IMR-90 (cell line): Measurements from ENCODE around the gene CADM1. TPM values are rescaled to one million over a fixed set of nuclear protein-coding genes. Genes with fewer than 3 reads are reported as not detected.
A peak's percentile ranks its signal among the peaks of the same experiment; 100 is the strongest.

Experiments used
- ATAC-seq: fragments of 200-7000 bp; cut with Tn5 transposase; 2 replicates; pipeline ENCODE4 v1.9.1; 2020; ENCODE audit warnings: low read depth, mild to moderate bottlenecking, moderate library complexity
- BruUV-seq: library from RNA; stranded (reverse); fragments of 400-500 nt; replicated peaks from 2 replicates; lab custom pipeline; 2021; lab: Mats Ljungman, UMichigan
- CTCF ChIA-PET: fragments of 300-600 bp; formaldehyde crosslinking; extraction: SDS; loops from one replicate; lab custom pipeline; 2021; ENCODE audit warnings: antibody characterized with exemption; lab: Yijun Ruan, JAX
- POLR2A ChIA-PET: fragments of 300-600 bp; sonication (Branson Sonifier 250); formaldehyde crosslinking; loops from one replicate; lab custom pipeline; 2022; ENCODE audit warnings: antibody characterized with exemption; ENCODE audit not compliant: unreplicated experiment; lab: Charles Lee
- DNase-seq: peaks from one replicate; pipeline ENCODE4 v3.0.0; 2013
- H2AFZ ChIP-seq: replicated peaks from 2 replicates; pipeline ENCODE3; 2013; ENCODE audit warnings: low read length, mild to moderate bottlenecking; ENCODE audit not compliant: poor library complexity
- H2AK5ac ChIP-seq: 2 replicates; pipeline ENCODE4 v1.6.1; 2013; ENCODE audit warnings: low read depth, low read length, inconsistent platforms
- H2AK9ac ChIP-seq: replicated peaks from 2 replicates; pipeline ENCODE3; 2013; ENCODE audit warnings: mild to moderate bottlenecking, low read depth, low read length, moderate library complexity; ENCODE audit not compliant: poor library complexity
- H2BK120ac ChIP-seq: 2 replicates; pipeline ENCODE4 v1.6.1; 2013; ENCODE audit warnings: low read depth, low read length, inconsistent platforms
- H2BK15ac ChIP-seq: 3 replicates; pipeline ENCODE4 v1.6.1; 2013; ENCODE audit warnings: low read depth, low read length, inconsistent platforms
- H2BK20ac ChIP-seq: 2 replicates; pipeline ENCODE4 v1.6.1; 2013; ENCODE audit warnings: low read depth, mild to moderate bottlenecking, inconsistent platforms, low read length, moderate library complexity
- H2BK5ac ChIP-seq: 2 replicates; pipeline ENCODE4 v1.6.1; 2013; ENCODE audit warnings: mild to moderate bottlenecking, low read depth, low read length, inconsistent platforms; ENCODE audit not compliant: poor library complexity, severe bottlenecking
- H3K14ac ChIP-seq: replicated peaks from 2 replicates; pipeline ENCODE4 v1.6.1; 2013; ENCODE audit warnings: low read depth, low read length, inconsistent platforms
- H3K18ac ChIP-seq: 2 replicates; pipeline ENCODE4 v1.6.1; 2013; ENCODE audit warnings: low read depth, low read length, control low read depth
- H3K23ac ChIP-seq: 2 replicates; pipeline ENCODE4 v1.6.1; 2013; ENCODE audit warnings: low read depth, low read length, inconsistent platforms
- H3K27ac ChIP-seq: 2 replicates; pipeline ENCODE4 v1.5.1; 2013; ENCODE audit warnings: mild to moderate bottlenecking, control low read depth, low read length; ENCODE audit not compliant: insufficient read depth
- H3K27me3 ChIP-seq: 2 replicates; pipeline ENCODE4 v1.6.1; 2013; ENCODE audit warnings: low read length; ENCODE audit not compliant: control insufficient read depth, insufficient read depth
- H3K36me3 ChIP-seq: 2 replicates; pipeline ENCODE4 v1.6.1; 2013; ENCODE audit warnings: low read length, mixed read lengths; ENCODE audit not compliant: control insufficient read depth, insufficient read depth
- H3K4ac ChIP-seq: 2 replicates; pipeline ENCODE4 v1.6.1; 2013; ENCODE audit warnings: low read depth, low read length, inconsistent platforms
- H3K4me1 ChIP-seq: 2 replicates; pipeline ENCODE4 v1.6.1; 2013; ENCODE audit warnings: low read length, mixed read lengths; ENCODE audit not compliant: control insufficient read depth, insufficient read depth
- H3K4me2 ChIP-seq: 2 replicates; pipeline ENCODE4 v1.6.1; 2013; ENCODE audit warnings: low read depth, mild to moderate bottlenecking, control low read depth, low read length, moderate library complexity
- H3K4me3 ChIP-seq: 2 replicates; pipeline ENCODE4 v1.5.1; 2013; ENCODE audit warnings: low read depth, mild to moderate bottlenecking, control low read depth, low read length, moderate library complexity; ENCODE audit not compliant: insufficient read depth
- H3K56ac ChIP-seq: 2 replicates; pipeline ENCODE4 v1.6.1; 2013; ENCODE audit warnings: low read length, inconsistent platforms; ENCODE audit not compliant: insufficient read depth; ENCODE audit errors: extremely low read depth
- H3K79me1 ChIP-seq, 2 experiments: 2 replicates each; pipeline ENCODE4 v1.6.1; 2013; ENCODE audit warnings: low read length in 2 of 2, inconsistent platforms in 1 of 2, low read depth in 1 of 2
- H3K9ac ChIP-seq: 2 replicates; pipeline ENCODE4 v1.6.1; 2013; ENCODE audit warnings: low read depth, low read length, control low read depth
- H3K9me1 ChIP-seq: 2 replicates; pipeline ENCODE4 v1.6.1; 2013; ENCODE audit warnings: low read length, inconsistent platforms; ENCODE audit not compliant: insufficient read depth
- H3K9me3 ChIP-seq: 2 replicates; pipeline ENCODE4 v1.6.1; 2013; ENCODE audit warnings: low read length; ENCODE audit not compliant: control insufficient read depth, insufficient read depth
- H4K20me1 ChIP-seq: 2 replicates; pipeline ENCODE4 v1.6.1; 2013; ENCODE audit warnings: low read length, inconsistent platforms; ENCODE audit not compliant: insufficient read depth
- H4K5ac ChIP-seq: 2 replicates; pipeline ENCODE4 v1.6.1; 2013; ENCODE audit warnings: mild to moderate bottlenecking, low read depth, low read length, control low read depth
- H4K8ac ChIP-seq, 2 experiments: 2 replicates each; pipeline ENCODE4 v1.6.1; 2013; ENCODE audit warnings: low read depth in 2 of 2, low read length in 2 of 2, control low read depth in 1 of 2, inconsistent platforms in 1 of 2
- H4K91ac ChIP-seq: 2 replicates; pipeline ENCODE4 v1.6.1; 2013; ENCODE audit warnings: low read depth, low read length, inconsistent platforms; ENCODE audit not compliant: insufficient read depth
- CEBPB ChIP-seq: IDR thresholded peaks from 2 replicates; pipeline ENCODE4 v1.6.1; 2012; ENCODE audit warnings: low read depth, low read length, improper control_type of control experiment
- CHD1 ChIP-seq: IDR thresholded peaks from 2 replicates; pipeline ENCODE4 v1.6.1; 2012; ENCODE audit warnings: low read depth, low read length, improper control_type of control experiment
- FOS ChIP-seq: fragments of 150-350 bp; IDR thresholded peaks from 2 replicates; pipeline ENCODE4 v1.6.1; 2016; ENCODE audit warnings: low read depth, low read length
- MAFK ChIP-seq: IDR thresholded peaks from 2 replicates; pipeline ENCODE4 v1.6.1; 2012; ENCODE audit warnings: low read depth, low read length, improper control_type of control experiment
- MXI1 ChIP-seq: IDR thresholded peaks from 2 replicates; pipeline ENCODE4 v1.6.1; 2012; ENCODE audit warnings: low read depth, mild to moderate bottlenecking, low read length, moderate library complexity, borderline replicate concordance
- NFE2L2 ChIP-seq: fragments of 150-350 bp; IDR thresholded peaks from 2 replicates; pipeline ENCODE4 v1.6.1; 2016; ENCODE audit warnings: low read depth, mild to moderate bottlenecking, low read length
- POLR2A ChIP-seq: IDR thresholded peaks from 2 replicates; pipeline ENCODE4 v1.6.1; 2012; ENCODE audit warnings: mild to moderate bottlenecking, low read depth, low read length
- RAD21 ChIP-seq: IDR thresholded peaks from 2 replicates; pipeline ENCODE4 v1.6.1; 2012; ENCODE audit warnings: low read length, improper control_type of control experiment
- RCOR1 ChIP-seq: IDR thresholded peaks from 2 replicates; pipeline ENCODE4 v1.6.1; 2012; ENCODE audit warnings: mild to moderate bottlenecking, low read length, improper control_type of control experiment; ENCODE audit not compliant: insufficient replicate concordance
- RFX5 ChIP-seq: IDR thresholded peaks from 2 replicates; pipeline ENCODE4 v1.8.0; 2012; ENCODE audit warnings: low read depth, mild to moderate bottlenecking, low read length, moderate library complexity
- SMC3 ChIP-seq: fragments of 150-350 bp; IDR thresholded peaks from 2 replicates; pipeline ENCODE4 v1.6.1; 2016; ENCODE audit warnings: low read depth, mild to moderate bottlenecking, antibody characterized with exemption, low read length, moderate library complexity
- dilution Hi-C: fragments of 300-500 bp; cut with HindIII; formaldehyde crosslinking; loops from one replicate; pipeline ENCODE4 v1.14.3; 2018; ENCODE audit warnings: low sequenced_read_pairs; ENCODE audit not compliant: unreplicated experiment
- in situ Hi-C: fragments of 300-500 bp; cut with MboI; formaldehyde crosslinking; loops from 3 replicates; pipeline ENCODE4 v1.14.3; 2019; ENCODE audit warnings: low sequenced_read_pairs, inconsistent platforms, mixed read lengths
- intact Hi-C: fragments of 100-400 bp; cut with micrococcal nuclease; formaldehyde crosslinking; loops from 2 replicates; pipeline ENCODE4 v1.10.0; 2022
- polyA plus RNA-seq, 3 experiments: library from polyadenylated mRNA; depleted of rRNA; stranded (reverse); fragments of >200 nt; gene quantifications; 2 replicates each; pipeline ENCODE4 v1.2.3, GENCODE V29; 2012; ENCODE audit warnings: low replicate concordance in 1 of 3
- total RNA-seq: library from RNA; depleted of rRNA; stranded (reverse); fragments of >200 nt; gene quantifications from 2 replicates; pipeline ENCODE4 v1.2.3, GENCODE V29; 2012
- TF ChIP-seq, protein P1 (sequence below): fragments of 150-350 bp; IDR thresholded peaks from 2 replicates; pipeline ENCODE4 v1.6.1; 2017; ENCODE audit warnings: mild to moderate bottlenecking, antibody characterized with exemption, low read length, low read depth
- TF ChIP-seq, protein P2 (sequence below): conservative IDR thresholded peaks from 2 replicates; pipeline ENCODE4 v1.5.1; 2012; ENCODE audit warnings: mild to moderate bottlenecking, low read depth, low read length, improper control_type of control experiment
- TF ChIP-seq, protein P3 (sequence below): fragments of 150-350 bp; IDR thresholded peaks from 2 replicates; pipeline ENCODE4 v1.6.1; 2016; ENCODE audit warnings: low read depth, mild to moderate bottlenecking, low read length, moderate library complexity, borderline replicate concordance

Gene CADM1
- total and polyA plus RNA-seq, 2 of the 4 experiments (the other 2 are of a cell fraction), result 28.8 to 77.1 TPM

DNA sequence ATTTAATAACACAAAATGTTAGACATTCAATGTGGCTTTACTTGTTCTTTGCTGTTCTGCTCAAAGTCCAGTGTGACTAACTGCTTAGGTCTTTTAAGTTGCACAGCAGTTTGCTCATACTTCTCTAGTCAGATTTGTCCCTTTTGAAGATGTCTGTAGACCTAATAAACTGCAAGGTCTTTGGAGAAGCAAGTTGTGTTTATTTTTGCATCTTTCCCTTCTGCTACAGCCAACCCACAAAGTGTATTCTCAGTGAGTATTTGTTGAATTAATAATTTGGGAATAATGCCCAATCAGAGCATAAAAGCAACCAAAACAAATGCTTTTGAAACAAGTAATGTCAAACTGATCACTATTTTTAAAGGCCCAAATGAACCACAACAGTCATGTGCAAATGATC lies 312.5 kb downstream of the CADM1 start:
- no peak overlapping the region for H3K9ac ChIP-seq
- no peak overlapping the region for H2AK5ac ChIP-seq
- H3K4me1 ChIP-seq, result 0 out of 2 replicates have a peak, but pooled peaks cover 2% of the 10 kb centered on the region
- H4K91ac ChIP-seq, result no peak overlapping the region
- H2BK20ac ChIP-seq, result no peak overlapping the region
- intact Hi-C loops, result no loop called here
- H4K5ac ChIP-seq, result no peak overlapping the region
- in situ Hi-C loops, result no loop called here
- H3K56ac ChIP-seq, result no peak overlapping the region
- no peak overlapping the region for H2AK9ac ChIP-seq
- no peaks in the 10 kb centered on the region for H3K9me3 ChIP-seq
- no peak overlapping the region for H3K4ac ChIP-seq
- H3K4me2 ChIP-seq, result peak overlapping the region; percentile 29; the same call in 1 of the 2 replicates
- no peak overlapping the region; the same call in 1 of the 2 replicates for H3K18ac ChIP-seq
- ATAC-seq (peak; percentile 90), DNase-seq (peak; percentile 72)
- H2BK5ac ChIP-seq, result no peak overlapping the region
- H3K9me1 ChIP-seq, result no peaks in the 10 kb centered on the region
- no peaks in the 10 kb centered on the region for H3K27me3 ChIP-seq
- TF ChIP-seq RFX5 (no peak), MAFK (no peak), CEBPB (no peak), SMC3 (no peak), POLR2A (no peak), RCOR1 (no peak), RAD21 (no peak), MXI1 (no peak), FOS (no peak), CHD1 (no peak), NFE2L2 (no peak)
- TF ChIP-seq, protein P1, sequence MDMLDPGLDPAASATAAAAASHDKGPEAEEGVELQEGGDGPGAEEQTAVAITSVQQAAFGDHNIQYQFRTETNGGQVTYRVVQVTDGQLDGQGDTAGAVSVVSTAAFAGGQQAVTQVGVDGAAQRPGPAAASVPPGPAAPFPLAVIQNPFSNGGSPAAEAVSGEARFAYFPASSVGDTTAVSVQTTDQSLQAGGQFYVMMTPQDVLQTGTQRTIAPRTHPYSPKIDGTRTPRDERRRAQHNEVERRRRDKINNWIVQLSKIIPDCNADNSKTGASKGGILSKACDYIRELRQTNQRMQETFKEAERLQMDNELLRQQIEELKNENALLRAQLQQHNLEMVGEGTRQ, result no peak
- TF ChIP-seq, protein P2, sequence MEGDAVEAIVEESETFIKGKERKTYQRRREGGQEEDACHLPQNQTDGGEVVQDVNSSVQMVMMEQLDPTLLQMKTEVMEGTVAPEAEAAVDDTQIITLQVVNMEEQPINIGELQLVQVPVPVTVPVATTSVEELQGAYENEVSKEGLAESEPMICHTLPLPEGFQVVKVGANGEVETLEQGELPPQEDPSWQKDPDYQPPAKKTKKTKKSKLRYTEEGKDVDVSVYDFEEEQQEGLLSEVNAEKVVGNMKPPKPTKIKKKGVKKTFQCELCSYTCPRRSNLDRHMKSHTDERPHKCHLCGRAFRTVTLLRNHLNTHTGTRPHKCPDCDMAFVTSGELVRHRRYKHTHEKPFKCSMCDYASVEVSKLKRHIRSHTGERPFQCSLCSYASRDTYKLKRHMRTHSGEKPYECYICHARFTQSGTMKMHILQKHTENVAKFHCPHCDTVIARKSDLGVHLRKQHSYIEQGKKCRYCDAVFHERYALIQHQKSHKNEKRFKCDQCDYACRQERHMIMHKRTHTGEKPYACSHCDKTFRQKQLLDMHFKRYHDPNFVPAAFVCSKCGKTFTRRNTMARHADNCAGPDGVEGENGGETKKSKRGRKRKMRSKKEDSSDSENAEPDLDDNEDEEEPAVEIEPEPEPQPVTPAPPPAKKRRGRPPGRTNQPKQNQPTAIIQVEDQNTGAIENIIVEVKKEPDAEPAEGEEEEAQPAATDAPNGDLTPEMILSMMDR, result no peak
- TF ChIP-seq, protein P3, sequence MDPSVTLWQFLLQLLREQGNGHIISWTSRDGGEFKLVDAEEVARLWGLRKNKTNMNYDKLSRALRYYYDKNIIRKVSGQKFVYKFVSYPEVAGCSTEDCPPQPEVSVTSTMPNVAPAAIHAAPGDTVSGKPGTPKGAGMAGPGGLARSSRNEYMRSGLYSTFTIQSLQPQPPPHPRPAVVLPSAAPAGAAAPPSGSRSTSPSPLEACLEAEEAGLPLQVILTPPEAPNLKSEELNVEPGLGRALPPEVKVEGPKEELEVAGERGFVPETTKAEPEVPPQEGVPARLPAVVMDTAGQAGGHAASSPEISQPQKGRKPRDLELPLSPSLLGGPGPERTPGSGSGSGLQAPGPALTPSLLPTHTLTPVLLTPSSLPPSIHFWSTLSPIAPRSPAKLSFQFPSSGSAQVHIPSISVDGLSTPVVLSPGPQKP, result no peak
- POLR2A ChIA-PET, result no interaction called here
- no peak overlapping the region for H3K27ac ChIP-seq
- H3K36me3 ChIP-seq, result no peaks in the 10 kb centered on the region
- dilution Hi-C loops, result no loop called here
- no peaks in the 10 kb centered on the region for H4K20me1 ChIP-seq
- H3K14ac ChIP-seq, result no peak overlapping the region
- no peak overlapping the region for H3K4me3 ChIP-seq
- CTCF ChIA-PET, result no interaction called here
- no peak overlapping the region for H2BK15ac ChIP-seq
- H2BK120ac ChIP-seq, result no peak overlapping the region
- H4K8ac ChIP-seq, result no peak overlapping the region
- no TSS peak for BruUV-seq
- no peak overlapping the region for H3K23ac ChIP-seq
- H2AFZ ChIP-seq, result no peak overlapping the region
- no peaks in the 10 kb centered on the region for H3K79me1 ChIP-seq
